GM23338 (cell line): ENCODE measurements around the gene GSN.

ENCODE experiments used
- CREB1 ChIP-seq: fragments of 250-450 bp; sonication (Bioruptor Pico); IDR thresholded peaks from 2 replicates; pipeline ENCODE4 v1.5.0; 2020; ENCODE audit warnings: low read depth, mild to moderate bottlenecking, moderate library complexity
- EZH2 ChIP-seq: fragments of 200-600 bp; sonication (generic); IDR thresholded peaks from one replicate; pipeline ENCODE4 v1.8.0; 2017; ENCODE audit warnings: antibody characterized with exemption, mild to moderate bottlenecking, low read depth; ENCODE audit not compliant: unreplicated experiment
- EZH2phosphoT487 ChIP-seq: fragments of 200-600 bp; sonication (generic); IDR thresholded peaks from one replicate; pipeline ENCODE4 v1.8.1; 2018; ENCODE audit warnings: antibody characterized with exemption; ENCODE audit not compliant: unreplicated experiment
- JUNB ChIP-seq: IDR thresholded peaks from one replicate; pipeline ENCODE4 v1.6.1; 2016; ENCODE audit warnings: antibody characterized with exemption; ENCODE audit not compliant: unreplicated experiment
- NANOG ChIP-seq: IDR thresholded peaks from 2 replicates; pipeline ENCODE4 v1.6.1; 2016; ENCODE audit warnings: antibody characterized with exemption, borderline replicate concordance
- POLR2AphosphoS5 ChIP-seq: IDR thresholded peaks from 2 replicates; pipeline ENCODE4 v1.6.1; 2016; ENCODE audit warnings: antibody characterized with exemption, low read depth
- REST ChIP-seq: IDR thresholded peaks from one replicate; pipeline ENCODE4 v1.6.1; 2018; ENCODE audit warnings: antibody characterized with exemption; ENCODE audit not compliant: unreplicated experiment
- STAT1 ChIP-seq: IDR thresholded peaks from one replicate; pipeline ENCODE4 v1.6.1; 2016; ENCODE audit warnings: antibody characterized with exemption; ENCODE audit not compliant: unreplicated experiment
- ZNF114 ChIP-seq: fragments of 250-450 bp; sonication (Bioruptor Pico); IDR thresholded peaks from 2 replicates; pipeline ENCODE4 v1.5.0; 2020; ENCODE audit warnings: mild to moderate bottlenecking, moderate library complexity
- ZNF331 ChIP-seq: fragments of 250-450 bp; sonication (Bioruptor Pico); IDR thresholded peaks from 2 replicates; pipeline ENCODE4 v1.5.0; 2020; ENCODE audit warnings: low read depth, mild to moderate bottlenecking, moderate library complexity
- ZNF462 ChIP-seq: fragments of 250-450 bp; sonication (Bioruptor Pico); IDR thresholded peaks from 2 replicates; pipeline ENCODE4 v1.5.0; 2020; ENCODE audit warnings: mild to moderate bottlenecking, moderate library complexity
- TF ChIP-seq, protein P1 (sequence below), 2 experiments: fragments of 200-600 bp in 1 of 2; sonication (generic) in 1 of 2; conservative IDR thresholded peaks; 2 replicates each; pipeline versions ENCODE4 v1.5.1 to v1.6.1; 2016 to 2017; ENCODE audit warnings: antibody characterized with exemption in 2 of 2, low read depth in 2 of 2, mild to moderate bottlenecking in 2 of 2, moderate library complexity in 1 of 2
- TF ChIP-seq, protein P2 (sequence below): IDR thresholded peaks from 2 replicates; pipeline ENCODE4 v1.6.1; 2016; ENCODE audit warnings: antibody characterized with exemption

- TF ChIP-seq, protein P1, sequence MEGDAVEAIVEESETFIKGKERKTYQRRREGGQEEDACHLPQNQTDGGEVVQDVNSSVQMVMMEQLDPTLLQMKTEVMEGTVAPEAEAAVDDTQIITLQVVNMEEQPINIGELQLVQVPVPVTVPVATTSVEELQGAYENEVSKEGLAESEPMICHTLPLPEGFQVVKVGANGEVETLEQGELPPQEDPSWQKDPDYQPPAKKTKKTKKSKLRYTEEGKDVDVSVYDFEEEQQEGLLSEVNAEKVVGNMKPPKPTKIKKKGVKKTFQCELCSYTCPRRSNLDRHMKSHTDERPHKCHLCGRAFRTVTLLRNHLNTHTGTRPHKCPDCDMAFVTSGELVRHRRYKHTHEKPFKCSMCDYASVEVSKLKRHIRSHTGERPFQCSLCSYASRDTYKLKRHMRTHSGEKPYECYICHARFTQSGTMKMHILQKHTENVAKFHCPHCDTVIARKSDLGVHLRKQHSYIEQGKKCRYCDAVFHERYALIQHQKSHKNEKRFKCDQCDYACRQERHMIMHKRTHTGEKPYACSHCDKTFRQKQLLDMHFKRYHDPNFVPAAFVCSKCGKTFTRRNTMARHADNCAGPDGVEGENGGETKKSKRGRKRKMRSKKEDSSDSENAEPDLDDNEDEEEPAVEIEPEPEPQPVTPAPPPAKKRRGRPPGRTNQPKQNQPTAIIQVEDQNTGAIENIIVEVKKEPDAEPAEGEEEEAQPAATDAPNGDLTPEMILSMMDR (conservative IDR thresholded peaks at IDR 0.05; ENCODE audit: low read depth in 2 of 2), result no peak
- TF ChIP-seq POLR2AphosphoS5 (no peak), EZH2phosphoT487 (no peak), EZH2 (no peak), ZNF114 (CRISPR knock-in tag) (no peak), REST (no peak), ZNF331 (CRISPR knock-in tag) (no peak), NANOG (no peak), JUNB (no peak), CREB1 (CRISPR knock-in tag) (no peak), STAT1 (no peak), ZNF462 (CRISPR knock-in tag) (no peak)
- TF ChIP-seq, protein P2, sequence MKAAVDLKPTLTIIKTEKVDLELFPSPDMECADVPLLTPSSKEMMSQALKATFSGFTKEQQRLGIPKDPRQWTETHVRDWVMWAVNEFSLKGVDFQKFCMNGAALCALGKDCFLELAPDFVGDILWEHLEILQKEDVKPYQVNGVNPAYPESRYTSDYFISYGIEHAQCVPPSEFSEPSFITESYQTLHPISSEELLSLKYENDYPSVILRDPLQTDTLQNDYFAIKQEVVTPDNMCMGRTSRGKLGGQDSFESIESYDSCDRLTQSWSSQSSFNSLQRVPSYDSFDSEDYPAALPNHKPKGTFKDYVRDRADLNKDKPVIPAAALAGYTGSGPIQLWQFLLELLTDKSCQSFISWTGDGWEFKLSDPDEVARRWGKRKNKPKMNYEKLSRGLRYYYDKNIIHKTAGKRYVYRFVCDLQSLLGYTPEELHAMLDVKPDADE, result no peak
Measured at GRCh38 chr9:121372239-121373010, 104.5 kb downstream of the GSN start.
